Activated naive CD4-positive, alpha-beta T cell (primary cell): ENCODE measurements around the gene SYNM.
"Not testable (repeated sequence)": the region's sequence is repeated elsewhere in the genome, so short reads cannot be mapped to it uniquely, and the experiment has no call there.

Experiments
- DNase-seq, 4 experiments: peaks; one replicate each; lab custom pipeline; 2025; lab: John Stamatoyannopoulos, UW

The SYNM gene

DNA sequence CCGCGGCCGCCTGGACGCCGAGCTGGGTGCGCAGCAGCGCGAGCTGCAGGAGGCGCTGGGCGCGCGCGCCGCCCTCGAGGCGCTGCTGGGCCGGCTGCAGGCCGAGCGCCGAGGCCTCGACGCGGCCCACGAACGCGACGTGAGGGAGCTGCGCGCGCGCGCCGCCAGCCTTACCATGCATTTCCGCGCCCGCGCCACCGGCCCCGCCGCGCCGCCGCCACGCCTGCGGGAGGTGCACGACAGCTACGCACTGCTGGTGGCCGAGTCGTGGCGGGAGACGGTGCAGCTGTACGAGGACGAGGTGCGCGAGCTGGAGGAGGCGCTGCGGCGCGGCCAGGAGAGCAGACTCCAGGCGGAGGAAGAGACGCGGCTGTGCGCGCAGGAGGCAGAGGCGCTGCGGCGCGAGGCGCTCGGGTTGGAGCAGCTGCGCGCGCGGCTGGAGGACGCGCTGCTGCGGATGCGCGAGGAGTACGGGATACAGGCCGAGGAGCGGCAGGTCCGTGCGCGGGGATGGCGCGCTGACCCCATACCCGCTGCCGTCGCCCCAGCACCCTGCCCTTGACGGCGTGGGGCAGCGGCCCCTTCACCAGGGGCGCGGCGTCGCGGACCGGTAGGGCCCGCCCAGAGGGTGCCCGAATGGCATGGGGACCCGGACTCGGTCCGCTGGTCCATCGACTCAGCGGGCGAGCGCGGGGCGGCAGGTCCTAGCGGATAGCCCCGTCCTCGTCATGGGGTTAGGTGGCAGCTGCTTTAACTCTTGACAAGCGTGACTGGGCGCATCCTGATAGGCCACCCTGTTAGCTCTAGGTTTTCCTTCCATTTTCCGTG lies 848 bp downstream of the SYNM start:
- DNase-seq: no peak

DNA sequence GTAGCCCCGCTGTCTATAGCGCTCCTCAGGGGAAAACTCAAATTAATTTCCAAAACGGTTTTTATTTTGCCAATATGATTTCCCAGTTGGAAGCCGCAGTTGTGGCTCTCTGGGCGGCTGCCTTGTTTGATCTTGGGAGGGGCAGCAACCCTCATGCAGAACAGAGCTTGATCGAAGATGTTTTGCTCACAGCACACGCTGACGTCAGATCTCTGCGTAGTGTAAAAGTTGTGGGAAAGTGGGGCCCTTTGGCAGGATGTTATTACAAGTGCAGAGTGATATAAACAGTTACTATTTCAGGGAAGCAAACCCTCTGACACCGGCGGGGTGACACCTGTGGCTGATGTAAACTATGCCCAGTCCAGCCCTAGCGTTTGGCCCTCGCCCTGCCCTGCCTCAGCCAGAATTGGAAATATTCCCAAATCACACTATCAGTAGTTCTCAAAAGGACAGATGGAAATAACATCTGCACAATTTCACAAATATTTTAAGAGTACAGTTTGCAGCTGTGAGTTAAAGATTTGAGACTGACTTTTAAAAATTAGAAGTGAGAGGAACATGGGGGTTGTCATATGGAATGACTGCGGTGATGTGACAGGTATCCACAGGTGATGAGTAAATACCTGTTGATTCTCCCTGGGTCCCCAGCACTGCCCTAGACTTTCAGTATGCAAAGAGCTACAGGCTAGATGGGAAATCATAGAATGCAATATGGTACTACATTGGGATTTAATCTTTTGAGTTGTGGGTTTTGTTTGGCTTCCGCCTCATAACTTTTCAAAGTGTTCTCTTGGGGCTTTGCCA lies 1.7 kb downstream of the SYNM start:
- no peak for DNase-seq

DNA sequence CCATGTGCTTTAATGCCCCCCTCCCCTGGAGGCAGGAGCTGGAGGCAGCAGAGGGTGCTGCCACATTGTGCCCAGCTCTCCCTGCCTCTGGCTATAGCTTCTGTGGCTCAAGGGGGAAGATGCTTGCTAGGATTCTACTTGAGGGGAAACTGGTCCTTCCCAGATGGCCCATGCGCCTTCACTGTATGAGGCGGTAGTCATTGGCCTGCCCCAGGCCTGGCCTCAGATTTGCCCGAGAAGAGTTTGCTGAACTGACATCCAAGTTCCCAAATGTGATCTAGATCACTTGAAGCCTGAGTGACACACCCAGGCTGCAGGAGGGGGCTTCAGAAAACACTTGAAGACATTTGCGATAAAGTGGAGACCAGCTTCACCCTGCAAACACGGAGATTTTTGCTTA lies 4.1 kb downstream of the SYNM start:
- no peak for DNase-seq

DNA sequence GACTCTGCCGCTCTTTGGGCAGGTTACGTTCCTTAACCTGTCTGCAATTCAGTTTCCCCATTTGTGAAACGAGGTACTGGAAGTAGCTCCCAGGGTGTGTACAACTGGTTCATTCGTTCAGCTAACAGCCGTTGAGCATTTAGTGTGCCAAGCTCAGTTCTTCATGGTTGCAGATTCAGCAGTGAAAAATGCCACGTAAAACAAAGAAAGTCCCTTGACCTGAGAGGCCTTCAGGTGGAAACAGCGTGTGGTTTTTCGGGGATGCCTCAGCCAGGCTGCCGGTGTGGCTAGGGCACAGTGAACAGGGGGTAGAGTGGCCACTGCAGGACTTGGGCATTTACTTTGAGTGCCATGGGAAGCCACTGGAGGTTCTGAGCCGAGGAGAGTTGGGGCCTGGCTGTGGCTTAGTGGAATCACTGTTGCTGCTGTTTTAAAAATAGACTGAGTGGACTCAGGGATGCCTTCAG lies 4.7 kb downstream of the SYNM start:
- no peak for DNase-seq

DNA sequence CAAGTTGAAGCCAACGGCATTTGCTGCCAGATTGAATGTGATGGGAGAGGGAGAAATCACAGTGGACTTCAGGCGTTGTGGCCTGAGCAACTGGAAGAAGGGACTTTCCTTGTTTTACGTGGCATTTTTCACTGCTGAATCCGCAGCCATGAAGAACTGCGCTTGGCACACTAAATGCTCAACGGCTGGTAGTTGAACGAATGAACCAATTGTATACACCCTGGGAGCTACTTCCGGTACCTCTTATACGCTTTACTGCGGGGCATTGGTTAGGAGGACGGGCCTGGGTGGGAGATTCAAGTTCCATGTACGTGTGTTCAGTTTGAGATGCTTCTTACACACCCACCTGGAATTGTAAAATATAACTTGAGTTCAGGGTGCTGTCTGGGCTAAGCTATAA lies 5.2 kb downstream of the SYNM start:
- DNase-seq: no peak

DNA sequence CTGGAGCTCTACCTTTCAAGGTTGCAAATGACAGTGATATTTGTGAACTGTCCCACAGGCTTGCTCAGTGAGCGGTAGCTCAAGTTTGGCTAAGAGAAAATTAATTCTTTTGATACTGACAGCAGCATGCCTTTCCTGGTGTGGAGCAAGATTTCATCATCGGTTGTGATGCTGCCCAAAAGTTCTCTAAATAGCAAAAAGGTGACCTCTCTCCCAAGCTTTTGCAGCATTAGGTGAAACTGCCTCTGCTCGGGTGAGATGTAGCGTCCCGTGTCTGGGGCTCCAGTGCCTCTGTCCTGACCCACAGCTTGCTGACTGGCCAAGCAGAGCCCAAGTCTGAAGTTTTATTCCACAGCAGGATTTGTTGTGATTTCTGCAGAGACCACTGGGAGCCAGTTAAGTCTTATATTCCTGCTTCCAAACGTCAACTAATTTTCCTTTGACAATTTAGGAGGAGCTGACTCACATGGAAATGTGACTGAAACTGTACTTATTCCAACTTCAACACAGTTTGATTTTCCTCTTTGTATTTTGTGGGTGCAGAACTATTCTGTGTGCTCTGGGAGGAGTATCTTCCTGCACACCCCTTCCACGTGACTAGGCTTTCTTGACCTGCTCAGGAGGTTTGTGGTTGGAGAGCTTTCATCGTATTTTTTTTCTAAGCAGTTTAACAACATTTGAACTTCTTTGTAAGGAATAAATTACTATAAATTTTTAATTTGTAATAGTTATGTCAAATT lies 5.9 kb downstream of the SYNM start:
- no peak for DNase-seq

DNA sequence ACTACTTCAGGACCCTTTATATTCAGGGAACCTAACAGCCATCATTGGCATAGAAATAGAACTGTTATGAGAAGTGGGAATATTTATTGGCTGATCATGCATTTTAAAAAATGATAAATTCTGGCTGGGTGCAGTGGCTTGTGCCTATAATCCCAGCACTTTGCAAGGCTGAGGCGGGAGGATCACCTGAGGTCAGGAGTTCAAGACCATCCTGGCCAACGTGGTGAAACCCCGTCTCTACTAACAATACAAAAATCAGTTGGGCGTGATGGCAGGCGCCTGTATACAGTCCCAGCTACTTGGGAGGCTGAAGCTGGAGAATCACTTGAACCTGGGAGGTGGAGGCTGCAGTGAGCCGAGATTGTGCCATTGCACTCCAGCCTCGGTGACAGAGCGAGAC lies 6.8 kb downstream of the SYNM start:
- not testable (repeated sequence) for DNase-seq

DNA sequence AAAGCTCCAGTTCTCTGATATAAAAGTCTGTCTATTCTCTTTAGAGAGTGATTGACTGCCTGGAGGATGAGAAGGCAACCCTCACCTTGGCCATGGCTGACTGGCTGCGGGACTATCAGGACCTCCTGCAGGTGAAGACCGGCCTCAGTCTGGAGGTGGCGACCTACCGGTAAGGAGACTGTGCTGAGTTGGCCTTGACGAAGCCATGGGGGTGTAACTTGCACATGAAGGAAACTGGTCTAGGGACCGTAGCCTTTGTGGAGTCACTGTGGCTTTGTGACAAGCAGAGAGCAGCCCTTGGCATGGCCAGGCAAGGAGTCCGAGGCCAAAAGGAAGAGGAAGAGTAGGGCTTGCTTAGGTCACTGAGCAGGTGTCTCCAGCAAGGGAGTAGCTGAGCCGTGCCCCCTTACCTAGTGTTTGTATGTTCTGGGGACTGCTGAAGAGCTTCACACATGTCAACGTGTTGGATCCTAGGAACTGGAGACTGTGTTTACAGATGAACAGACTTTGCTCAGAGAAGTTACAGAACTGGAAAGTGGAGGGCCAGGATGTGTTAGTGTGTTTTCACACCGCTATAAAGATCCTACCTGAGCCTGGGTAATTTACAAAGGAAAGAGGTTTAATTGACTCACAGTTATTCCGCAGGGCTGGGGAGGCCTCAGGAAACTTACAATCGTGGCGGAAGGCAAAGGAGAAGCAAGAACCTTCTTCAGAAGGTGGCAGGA lies 8.8 kb downstream of the SYNM start:
- DNase-seq: no peak

DNA sequence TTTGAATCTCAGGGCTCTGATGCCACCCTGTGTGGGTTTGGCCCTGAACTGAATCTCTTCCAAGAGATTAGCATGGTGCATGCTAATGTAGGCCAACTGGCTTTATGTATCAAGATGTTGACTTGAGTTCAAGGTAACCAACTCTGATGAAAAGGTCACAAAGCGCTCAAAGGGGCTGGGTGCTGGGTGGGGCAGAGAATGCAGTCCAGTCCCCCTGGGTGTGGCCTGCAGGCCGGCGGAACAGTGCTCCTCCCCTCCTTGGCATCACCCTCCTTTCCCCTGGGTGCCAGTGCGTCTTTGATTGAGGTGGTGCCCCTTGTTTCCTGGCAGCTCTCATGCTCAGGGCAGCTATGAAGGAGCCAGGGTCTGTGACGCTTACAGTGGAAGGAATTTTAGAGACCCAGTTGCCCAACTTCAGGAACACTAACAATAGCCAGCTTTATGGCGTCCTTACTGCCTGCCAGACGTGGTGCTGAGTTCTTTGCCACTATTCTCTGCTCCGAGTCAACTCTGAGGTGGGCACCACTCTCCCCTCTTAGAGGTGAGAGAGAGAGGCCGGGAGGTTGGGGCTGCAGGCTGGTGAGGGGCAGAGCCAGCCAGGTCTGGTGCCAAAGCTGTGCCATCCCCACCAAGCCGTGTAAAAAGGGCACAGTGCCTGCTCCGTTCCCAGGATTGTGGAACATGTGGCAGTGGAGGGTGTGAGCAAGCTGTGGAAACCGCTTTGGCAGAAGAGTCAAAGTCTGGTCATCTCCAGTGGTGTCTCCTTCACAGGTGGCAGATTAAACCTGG lies 9.8 kb downstream of the SYNM start:
- DNase-seq: no peak

DNA sequence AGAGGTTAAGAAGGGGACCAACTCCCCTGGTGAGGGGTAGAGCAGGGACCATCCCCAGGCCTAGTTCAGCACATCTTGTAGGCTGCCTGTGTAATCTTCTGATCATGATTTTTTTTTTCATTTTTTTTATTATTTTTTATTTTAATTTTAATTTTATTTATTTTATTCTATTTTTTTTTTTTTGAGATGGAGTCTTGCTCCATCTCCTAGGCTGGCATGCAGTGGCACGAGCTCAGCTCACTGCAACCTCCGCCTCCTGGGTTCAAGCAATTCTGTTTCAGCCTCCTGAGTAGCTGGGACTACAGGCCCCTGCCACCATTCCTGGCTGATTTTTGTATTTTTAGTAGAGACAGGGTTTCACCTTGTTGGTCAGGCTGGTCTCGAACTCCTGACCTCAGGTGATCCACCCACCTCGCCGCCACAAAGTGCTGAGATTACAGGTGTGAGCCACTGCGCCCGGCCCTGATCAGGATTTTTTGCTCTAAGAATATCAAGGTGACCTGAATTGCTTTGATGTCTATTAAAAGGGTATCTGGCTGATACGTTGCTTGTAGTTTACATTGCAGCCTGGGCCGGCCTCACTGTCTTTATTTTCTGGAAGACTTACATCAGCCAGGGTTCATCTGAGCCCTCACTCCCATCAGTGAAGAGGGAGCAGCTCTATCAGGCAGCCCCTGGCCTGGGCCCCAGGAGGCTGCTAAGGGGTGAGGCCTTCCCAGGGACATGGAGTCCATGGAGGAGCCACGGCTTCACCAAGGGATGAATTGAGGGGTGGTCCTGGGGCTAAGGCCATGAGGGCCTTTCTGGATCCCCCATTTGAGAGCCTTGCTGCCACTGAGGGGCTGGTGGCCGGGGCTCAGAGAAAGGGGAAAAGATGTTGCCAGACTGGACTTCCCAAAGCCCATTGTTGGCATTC lies 10.7 kb downstream of the SYNM start:
- no peak for DNase-seq

DNA sequence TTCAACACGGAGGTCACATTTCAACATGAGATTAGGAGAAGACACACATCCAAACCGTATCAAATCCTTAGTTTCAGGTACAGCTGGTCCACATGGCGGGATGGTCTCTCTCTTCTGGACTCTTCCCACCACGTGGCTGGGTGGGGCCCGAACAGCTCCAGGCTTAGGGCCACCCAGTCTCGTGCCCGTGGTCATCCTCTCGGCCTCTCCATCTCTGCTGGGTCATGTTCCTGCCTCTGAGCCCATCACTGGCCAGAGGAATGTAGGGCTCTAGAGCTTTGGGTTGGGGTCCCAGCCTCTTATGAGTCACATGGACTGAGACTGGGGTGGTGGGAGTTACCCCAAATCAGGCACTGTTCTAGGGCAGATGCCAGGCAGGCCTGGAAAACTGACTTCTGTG lies 12.2 kb downstream of the SYNM start:
- no peak for DNase-seq

DNA sequence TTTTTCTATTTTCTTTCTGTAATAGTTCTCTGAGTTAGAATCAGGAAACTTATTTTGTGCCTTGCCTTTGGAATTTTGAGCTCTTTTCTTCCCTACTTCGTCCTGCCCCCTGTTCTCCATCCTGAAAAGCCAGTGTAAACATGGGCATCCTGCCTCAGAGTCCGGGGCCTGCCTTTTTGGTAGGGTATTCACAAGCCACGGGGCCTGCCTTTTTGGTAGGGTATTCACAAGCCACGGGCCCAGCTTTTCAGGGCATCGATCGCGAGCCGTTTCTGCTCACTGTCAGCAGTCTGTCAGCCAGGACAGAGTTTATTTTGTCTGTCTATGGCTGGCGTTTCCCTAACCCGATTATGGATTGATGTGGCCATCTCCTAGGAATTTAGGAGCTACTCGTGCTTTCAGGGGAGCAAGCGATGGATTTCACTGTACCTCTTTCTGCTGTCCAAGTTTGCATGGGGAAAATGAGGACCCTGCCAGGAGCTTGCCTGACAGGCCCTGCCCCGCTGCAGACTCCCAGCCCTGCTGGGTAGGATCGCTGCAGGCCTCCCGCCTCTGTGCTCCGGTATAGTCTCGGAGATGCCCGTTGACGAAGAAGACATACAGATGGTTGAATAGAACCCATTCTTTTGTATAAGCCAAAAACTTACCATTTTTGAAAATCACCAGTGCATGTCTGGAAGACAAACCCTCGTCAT lies 12.8 kb downstream of the SYNM start:
- no peak for DNase-seq

DNA sequence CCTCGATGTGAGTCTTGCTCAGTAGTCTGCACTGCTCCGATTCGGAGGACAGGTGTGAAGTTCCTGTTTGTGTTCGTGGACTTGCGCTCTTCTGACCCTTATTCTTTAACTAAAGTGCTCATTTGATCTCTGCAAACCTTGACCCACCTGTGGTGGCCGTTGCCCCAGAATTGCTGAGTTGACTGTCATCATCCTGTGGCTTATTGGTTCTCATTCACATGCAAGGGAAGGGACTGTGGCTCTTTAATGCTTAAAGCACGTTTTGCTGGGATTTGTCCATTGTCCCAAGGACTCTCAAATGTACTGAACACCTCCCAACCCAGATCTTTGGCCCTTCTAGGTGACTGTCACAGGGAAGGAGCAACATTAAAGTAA lies 13.4 kb downstream of the SYNM start:
- DNase-seq: no peak

DNA sequence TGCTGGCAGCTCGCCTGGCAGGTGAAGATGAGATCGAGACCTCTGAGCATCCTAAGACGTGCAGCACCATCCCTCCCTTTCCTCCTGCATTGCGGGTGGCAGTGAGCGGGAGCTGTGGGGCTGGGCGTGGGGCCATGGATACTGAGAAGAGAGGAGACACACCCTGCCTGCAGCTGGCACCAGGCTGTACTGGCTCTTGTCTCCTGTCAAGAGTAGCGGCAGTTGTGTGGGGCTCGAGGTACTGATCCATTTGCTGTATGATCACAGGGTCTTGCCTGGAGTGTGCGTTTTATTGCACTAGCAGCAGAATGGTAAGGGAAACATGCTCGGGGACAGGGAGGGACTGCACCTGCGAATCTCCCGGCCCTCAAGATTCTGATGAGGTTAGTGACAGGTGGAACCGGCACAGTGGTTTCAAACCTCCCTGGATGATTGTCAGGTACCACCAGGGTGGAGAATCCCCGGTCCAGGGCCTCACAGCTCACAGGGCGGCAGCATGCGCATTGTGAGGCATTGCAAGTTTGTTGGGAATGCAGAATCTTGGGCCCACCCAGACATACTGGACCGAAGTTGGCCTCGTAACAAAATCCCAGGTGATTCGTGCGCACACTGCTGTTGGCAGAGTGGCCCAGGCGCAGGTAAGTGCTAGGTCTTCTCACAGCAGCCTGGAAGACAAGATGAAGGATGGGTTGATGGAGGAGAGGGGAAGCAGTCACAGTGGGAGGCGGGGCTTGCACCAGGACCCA lies 14.1 kb downstream of the SYNM start:
- DNase-seq: no peak

DNA sequence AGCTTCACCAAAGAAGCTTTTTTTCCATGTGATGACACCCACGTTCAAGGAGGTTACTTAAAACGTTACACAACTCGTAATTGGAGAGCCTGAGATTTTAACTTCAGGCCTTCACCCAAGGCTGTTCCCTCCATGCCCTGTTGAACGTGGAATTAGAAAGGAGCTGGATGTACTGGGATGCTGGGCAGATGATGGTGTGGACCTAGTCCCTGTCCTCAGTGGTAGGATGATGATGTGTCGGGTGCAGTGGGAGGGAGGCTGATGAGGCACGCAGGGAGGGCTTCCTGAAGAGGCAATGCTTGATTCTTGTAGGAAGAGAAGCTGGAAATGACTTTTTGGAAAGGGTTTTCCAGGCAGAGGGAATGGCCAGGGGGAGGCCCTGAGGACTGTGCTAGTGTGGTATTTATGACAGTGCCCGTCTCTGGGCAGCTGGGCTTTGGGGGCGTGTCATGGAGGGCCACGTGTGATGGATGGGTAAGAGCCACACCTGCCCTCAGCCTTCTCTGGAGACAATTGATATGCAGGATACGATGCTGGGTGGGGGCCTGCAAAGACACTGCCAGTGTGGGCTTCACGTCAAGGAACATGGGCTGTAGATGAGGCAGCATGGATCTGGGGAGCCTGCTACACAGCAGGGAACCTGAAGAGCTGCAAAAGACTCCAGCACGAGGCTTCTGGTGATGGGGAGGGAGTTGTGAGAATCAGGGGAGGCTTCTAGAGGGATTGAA lies 15.3 kb downstream of the SYNM start:
- no peak for DNase-seq

DNA sequence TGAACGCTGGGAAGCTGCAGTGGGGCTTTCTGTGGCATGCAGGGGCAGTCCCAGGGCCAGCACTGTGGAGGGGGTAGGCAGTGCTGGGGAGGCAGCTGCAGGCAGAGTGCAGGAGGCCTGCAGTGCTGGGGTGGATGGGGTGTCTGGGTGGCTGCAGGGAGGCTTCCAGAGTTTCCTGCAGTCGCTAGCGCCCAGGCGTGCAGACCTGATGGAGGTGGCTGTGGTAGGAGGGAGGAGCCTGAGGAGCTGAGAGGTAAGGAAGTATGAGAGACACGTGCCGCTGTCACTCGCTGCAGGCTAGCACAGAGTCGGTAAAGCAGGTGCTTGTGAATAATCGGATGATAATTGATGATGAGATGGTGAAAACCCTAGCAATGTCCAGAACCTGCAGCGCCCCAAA lies 16.3 kb downstream of the SYNM start:
- DNase-seq: no peak

DNA sequence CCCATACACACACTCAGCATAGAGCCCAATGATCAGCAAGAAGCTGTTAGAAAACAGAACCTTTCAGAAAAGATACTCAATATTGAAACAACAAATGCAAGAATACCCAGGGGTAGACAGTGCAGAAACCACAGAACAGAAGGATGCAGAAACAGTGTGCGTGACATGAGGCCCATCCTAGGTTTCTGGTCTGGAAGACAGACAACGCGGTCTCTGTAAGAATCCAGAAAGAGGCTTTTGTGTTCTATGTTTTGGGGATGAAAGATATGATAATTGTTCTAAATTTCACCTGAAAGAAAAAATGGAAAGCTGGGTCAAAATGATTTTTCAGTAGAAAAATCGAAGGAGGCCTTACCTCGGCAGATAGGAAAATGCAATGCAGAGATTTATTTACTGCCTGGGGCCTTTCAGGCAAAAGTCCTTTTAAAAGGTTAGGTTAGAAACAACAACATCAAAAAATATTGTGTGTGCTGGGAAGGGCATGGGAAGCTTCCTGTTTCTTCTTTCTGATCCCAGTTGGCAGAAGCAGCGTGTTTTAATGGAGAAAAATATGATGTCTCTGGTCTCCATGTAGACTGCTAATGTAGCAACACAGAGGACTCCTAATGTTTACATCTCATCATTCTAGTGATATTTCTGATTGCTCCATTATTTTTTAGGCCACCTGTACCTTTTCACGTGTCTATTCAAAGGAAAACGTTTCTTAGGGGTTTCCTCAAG lies 17.0 kb downstream of the SYNM start:
- no peak for DNase-seq
